ENCODE data around the gene TST.

DNA sequence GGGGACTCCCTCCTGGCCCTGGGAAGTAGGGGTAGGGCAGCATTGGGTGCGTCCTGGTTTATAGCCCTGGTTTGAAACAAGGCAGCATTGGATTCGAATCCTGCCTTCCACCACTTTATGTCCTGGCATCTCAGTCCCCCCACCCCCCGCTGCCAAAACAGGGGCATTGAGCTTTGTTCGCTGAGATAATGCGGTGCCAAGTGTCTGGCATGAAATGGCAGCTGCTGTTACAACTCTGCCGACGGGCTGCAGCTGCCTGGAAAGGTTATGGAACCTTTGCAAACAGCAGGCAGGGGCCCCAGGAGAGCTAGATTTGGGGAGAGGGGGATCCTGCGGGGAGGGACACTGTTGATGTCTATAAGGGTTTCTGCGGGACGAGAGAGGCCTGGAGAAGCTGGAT, 1.9 kb downstream of the TST start:
- TF ChIP-seq NRF1 (IDR thresholded peaks at IDR 0.05; ENCODE audit: low read depth, low read length) (no peak), BACH1 (IDR thresholded peaks at IDR 0.05; ENCODE audit: low read length) (no peak), POLR2AphosphoS5 (IDR thresholded peaks at IDR 0.05; ENCODE audit: low read depth, low read length) (no peak), POLR2A (IDR thresholded peaks at IDR 0.05; ENCODE audit: control extremely low read depth in 1 of 2, low read depth in 2 of 2, low read length in 2 of 2) (no peak)
- TF ChIP-seq, protein P1, sequence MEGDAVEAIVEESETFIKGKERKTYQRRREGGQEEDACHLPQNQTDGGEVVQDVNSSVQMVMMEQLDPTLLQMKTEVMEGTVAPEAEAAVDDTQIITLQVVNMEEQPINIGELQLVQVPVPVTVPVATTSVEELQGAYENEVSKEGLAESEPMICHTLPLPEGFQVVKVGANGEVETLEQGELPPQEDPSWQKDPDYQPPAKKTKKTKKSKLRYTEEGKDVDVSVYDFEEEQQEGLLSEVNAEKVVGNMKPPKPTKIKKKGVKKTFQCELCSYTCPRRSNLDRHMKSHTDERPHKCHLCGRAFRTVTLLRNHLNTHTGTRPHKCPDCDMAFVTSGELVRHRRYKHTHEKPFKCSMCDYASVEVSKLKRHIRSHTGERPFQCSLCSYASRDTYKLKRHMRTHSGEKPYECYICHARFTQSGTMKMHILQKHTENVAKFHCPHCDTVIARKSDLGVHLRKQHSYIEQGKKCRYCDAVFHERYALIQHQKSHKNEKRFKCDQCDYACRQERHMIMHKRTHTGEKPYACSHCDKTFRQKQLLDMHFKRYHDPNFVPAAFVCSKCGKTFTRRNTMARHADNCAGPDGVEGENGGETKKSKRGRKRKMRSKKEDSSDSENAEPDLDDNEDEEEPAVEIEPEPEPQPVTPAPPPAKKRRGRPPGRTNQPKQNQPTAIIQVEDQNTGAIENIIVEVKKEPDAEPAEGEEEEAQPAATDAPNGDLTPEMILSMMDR (IDR thresholded peaks at IDR 0.05; ENCODE audit: control extremely low read depth in 1 of 3, insufficient read depth in 1 of 3, low read depth in 1 of 3, low read length in 3 of 3): no peak

Data from H1 (cell line).